Astrocyte (in vitro differentiated cells and primary cell): Measurements from ENCODE around the gene IARS1.

Experiments used
- EZH2 ChIP-seq: IDR thresholded peaks from 2 replicates; pipeline ENCODE4 v1.6.1; 2012; ENCODE audit warnings: mild to moderate bottlenecking, low read length, inconsistent platforms; ENCODE audit not compliant: insufficient read depth
- TF ChIP-seq, protein P1 (sequence below): IDR thresholded peaks from 2 replicates; pipeline ENCODE4 v1.5.1; 2011; ENCODE audit warnings: low read depth, mild to moderate bottlenecking, inconsistent platforms, low read length, moderate library complexity; ENCODE audit not compliant: insufficient read depth

DNA sequence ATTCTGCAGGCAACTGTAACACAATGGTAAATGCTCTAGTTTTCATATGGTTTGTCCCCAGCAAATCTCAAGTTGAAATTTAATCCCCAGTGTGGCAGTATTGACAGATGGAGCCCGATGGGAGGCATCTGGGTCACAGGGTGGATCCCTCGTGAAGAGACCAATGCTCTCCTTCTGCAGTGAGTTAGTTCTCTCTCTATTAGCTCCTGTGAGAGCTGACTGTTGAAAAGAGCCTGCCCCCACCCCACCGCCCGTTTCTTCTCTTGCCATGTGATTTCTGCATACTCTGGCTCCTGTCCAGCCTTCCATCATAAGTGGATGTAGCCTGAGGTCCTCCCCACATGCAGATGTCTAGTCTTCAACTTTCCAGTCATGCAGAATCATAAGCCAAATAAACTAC is 27.0 kb downstream of the IARS1 start:
- TF ChIP-seq, protein P1, sequence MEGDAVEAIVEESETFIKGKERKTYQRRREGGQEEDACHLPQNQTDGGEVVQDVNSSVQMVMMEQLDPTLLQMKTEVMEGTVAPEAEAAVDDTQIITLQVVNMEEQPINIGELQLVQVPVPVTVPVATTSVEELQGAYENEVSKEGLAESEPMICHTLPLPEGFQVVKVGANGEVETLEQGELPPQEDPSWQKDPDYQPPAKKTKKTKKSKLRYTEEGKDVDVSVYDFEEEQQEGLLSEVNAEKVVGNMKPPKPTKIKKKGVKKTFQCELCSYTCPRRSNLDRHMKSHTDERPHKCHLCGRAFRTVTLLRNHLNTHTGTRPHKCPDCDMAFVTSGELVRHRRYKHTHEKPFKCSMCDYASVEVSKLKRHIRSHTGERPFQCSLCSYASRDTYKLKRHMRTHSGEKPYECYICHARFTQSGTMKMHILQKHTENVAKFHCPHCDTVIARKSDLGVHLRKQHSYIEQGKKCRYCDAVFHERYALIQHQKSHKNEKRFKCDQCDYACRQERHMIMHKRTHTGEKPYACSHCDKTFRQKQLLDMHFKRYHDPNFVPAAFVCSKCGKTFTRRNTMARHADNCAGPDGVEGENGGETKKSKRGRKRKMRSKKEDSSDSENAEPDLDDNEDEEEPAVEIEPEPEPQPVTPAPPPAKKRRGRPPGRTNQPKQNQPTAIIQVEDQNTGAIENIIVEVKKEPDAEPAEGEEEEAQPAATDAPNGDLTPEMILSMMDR, result no peak
- no peak for TF ChIP-seq EZH2
